A549 (cell line): ENCODE measurements around the gene HPD.

Source experiments
- CBX8 ChIP-seq: fragments of 200-600 bp; sonication (generic); IDR thresholded peaks from 2 replicates; pipeline ENCODE4 v1.6.1; 2016
- CHD2 ChIP-seq: fragments of 150-350 bp; IDR thresholded peaks from 2 replicates; pipeline ENCODE4 v1.6.1; 2014; ENCODE audit warnings: low read length; ENCODE audit not compliant: partially characterized antibody
- CTCF ChIP-seq: fragments of >200 bp; sonication (Bioruptor Twin); formaldehyde crosslinking; IDR thresholded peaks from 3 replicates; pipeline ENCODE4 v1.5.1; 2016
- EP300 ChIP-seq, 2 experiments: fragments of >200 bp; sonication (Bioruptor Twin); formaldehyde crosslinking; IDR thresholded peaks; 2 replicates in 1 of 2; 3 replicates in 1 of 2; pipeline ENCODE4 v1.6.1; 2016 to 2017
- ESRRA ChIP-seq: fragments of 150-350 bp; IDR thresholded peaks from 2 replicates; pipeline ENCODE4 v1.6.1; 2014; ENCODE audit warnings: mild to moderate bottlenecking, low read length, borderline replicate concordance
- FOXS1 ChIP-seq: fragments of 250-450 bp; sonication (Bioruptor Pico); IDR thresholded peaks from 2 replicates; pipeline ENCODE4 v1.5.0; 2020; ENCODE audit warnings: mild to moderate bottlenecking, moderate library complexity
- POLR2A ChIP-seq: IDR thresholded peaks from 2 replicates; pipeline ENCODE4 v1.6.1; 2012; ENCODE audit warnings: mild to moderate bottlenecking, low read length
- ZC3H11A ChIP-seq: fragments of 450-650 bp; IDR thresholded peaks from 2 replicates; pipeline ENCODE4 v1.6.1; 2014; ENCODE audit warnings: antibody characterized with exemption, mild to moderate bottlenecking

GRCh38 chr12:121789800-121790728 is 68.6 kb downstream of the HPD start:
- TF ChIP-seq CHD2 (no peak), EP300 (IDR thresholded peaks at IDR 0.05) (no peak), FOXS1 (CRISPR knock-in tag) (no peak; the same call in 1 of the 2 replicates), ZC3H11A (no peak), CBX8 (no peak), POLR2A (no peak), CTCF (no peak), ESRRA (no peak)
